Activated T-helper 1 cell treated with anti-CD3 and anti-CD28 coated beads, Interleukin-12 subunit alpha, Interleukin-12 subunit beta, Interleukin-2, Interleukin-4 antibody, amounts not matched to agents 30 ng/mL and 10 ng/mL and 1 ng/mL, durations not matched to agents 14 hours and 24 hours and 36 hours (primary cell): ENCODE results near the gene MGLL. TPM values are rescaled to one million over a fixed set of nuclear protein-coding genes. Genes with fewer than 3 reads are reported as not detected.

Experiments
- DNase-seq: peaks from one replicate; pipeline ENCODE4 v3.0.0; 2021; ENCODE audit warnings: low spot score
- H3K27ac Mint-ChIP-seq: one replicate; pipeline ENCODE4 v1.8.0; 2021; ENCODE audit warnings: mild to moderate bottlenecking, mixed read lengths
- H3K27me3 Mint-ChIP-seq: one replicate; pipeline ENCODE4 v1.8.0; 2022; ENCODE audit warnings: mild to moderate bottlenecking, moderate library complexity, mixed read lengths; ENCODE audit not compliant: insufficient read depth
- H3K36me3 Mint-ChIP-seq: one replicate; pipeline ENCODE4 v1.8.0; 2021; ENCODE audit warnings: low read depth, mixed read lengths
- H3K4me1 Mint-ChIP-seq: one replicate; pipeline ENCODE4 v1.8.0; 2021; ENCODE audit warnings: low read depth, mixed read lengths
- H3K4me3 Mint-ChIP-seq: one replicate; pipeline ENCODE4 v1.8.0; 2021; ENCODE audit warnings: mild to moderate bottlenecking, moderate library complexity, mixed read lengths
- H3K9me3 Mint-ChIP-seq: one replicate; pipeline ENCODE4 v1.8.0; 2021; ENCODE audit warnings: mixed read lengths
- intact Hi-C: fragments of 100-400 bp; cut with micrococcal nuclease; formaldehyde crosslinking; loops from one replicate; pipeline ENCODE4 v1.15.1; 2024
- total RNA-seq: library from RNA; stranded (reverse); gene quantifications from 2 replicates; pipeline ENCODE4 v1.2.3, GENCODE V29; 2022

Gene MGLL
- total RNA-seq, 1 donor from 2014 or later = 2.2 TPM

- Mint-ChIP-seq H3K36me3 (no peaks in the 10 kb centered on the region), H3K27me3 (peaks cover 24% of the 10 kb centered on the region), H3K9me3 (no peaks in the 10 kb centered on the region), H3K27ac (no peak overlapping the region), H3K4me1 (no peaks in the 10 kb centered on the region), H3K4me3 (no peak overlapping the region)
- no peak for DNase-seq
- intact Hi-C loops = no loop called here
Measured at GRCh38 chr3:127730171-127730570, 92.1 kb downstream of the MGLL start.

- H3K27ac Mint-ChIP-seq = no peak overlapping the region
- no peaks in the 10 kb centered on the region for H3K4me1 Mint-ChIP-seq
- H3K4me3 Mint-ChIP-seq = no peak overlapping the region
- H3K27me3 Mint-ChIP-seq = peaks cover 22% of the 10 kb centered on the region
- H3K36me3 Mint-ChIP-seq = no peaks in the 10 kb centered on the region
- no peaks in the 10 kb centered on the region for H3K9me3 Mint-ChIP-seq
- no peak for DNase-seq
- intact Hi-C loops = no loop called here
Measured at GRCh38 chr3:127729556-127730056, 92.7 kb downstream of the MGLL start.

GRCh38 chr3:127728417-127729015 lies 93.8 kb downstream of the MGLL start:
- H3K4me1 Mint-ChIP-seq = no peaks in the 10 kb centered on the region
- H3K9me3 Mint-ChIP-seq = no peaks in the 10 kb centered on the region
- H3K4me3 Mint-ChIP-seq = no peak overlapping the region
- no peaks in the 10 kb centered on the region for H3K36me3 Mint-ChIP-seq
- intact Hi-C loops = no loop called here
- no peak for DNase-seq
- H3K27ac Mint-ChIP-seq = no peak overlapping the region
- peaks cover 18% of the 10 kb centered on the region for H3K27me3 Mint-ChIP-seq

- no peak overlapping the region for H3K4me3 Mint-ChIP-seq
- peaks cover 18% of the 10 kb centered on the region for H3K27me3 Mint-ChIP-seq
- H3K36me3 Mint-ChIP-seq = no peaks in the 10 kb centered on the region
- H3K27ac Mint-ChIP-seq = no peak overlapping the region
- intact Hi-C loops = no loop called here
- no peaks in the 10 kb centered on the region for H3K9me3 Mint-ChIP-seq
- H3K4me1 Mint-ChIP-seq = no peaks in the 10 kb centered on the region
- DNase-seq = no peak
Measured at GRCh38 chr3:127726894-127727293, 95.4 kb downstream of the MGLL start.

- Mint-ChIP-seq H3K4me1 (no peaks in the 10 kb centered on the region), H3K27ac (no peak overlapping the region), H3K36me3 (no peaks in the 10 kb centered on the region), H3K4me3 (no peak overlapping the region), H3K9me3 (no peaks in the 10 kb centered on the region), H3K27me3 (peaks cover 9% of the 10 kb centered on the region)
- intact Hi-C loops = no loop called here
- no peak for DNase-seq
Measured at GRCh38 chr3:127723011-127723567, 99.2 kb downstream of the MGLL start.

GRCh38 chr3:127722091-127722784 lies 100.1 kb downstream of the MGLL start:
- Mint-ChIP-seq H3K36me3 (no peaks in the 10 kb centered on the region), H3K9me3 (no peaks in the 10 kb centered on the region), H3K4me1 (no peaks in the 10 kb centered on the region), H3K27me3 (peaks cover 9% of the 10 kb centered on the region), H3K27ac (no peak overlapping the region), H3K4me3 (no peak overlapping the region)
- intact Hi-C loops = no loop called here
- DNase-seq = no peak

- intact Hi-C loops = no loop called here
- Mint-ChIP-seq H3K27me3 (peaks cover 5% of the 10 kb centered on the region), H3K4me1 (no peaks in the 10 kb centered on the region), H3K27ac (no peak overlapping the region), H3K36me3 (no peaks in the 10 kb centered on the region), H3K4me3 (no peak overlapping the region), H3K9me3 (no peaks in the 10 kb centered on the region)
- DNase-seq = no peak
Measured at GRCh38 chr3:127720985-127721935, 101.1 kb downstream of the MGLL start.

GRCh38 chr3:127720161-127720823 lies 102.0 kb downstream of the MGLL start:
- intact Hi-C loops = no loop called here
- Mint-ChIP-seq H3K36me3 (no peaks in the 10 kb centered on the region), H3K27ac (no peak overlapping the region), H3K4me3 (no peak overlapping the region), H3K27me3 (peaks cover 1% of the 10 kb centered on the region), H3K4me1 (no peaks in the 10 kb centered on the region), H3K9me3 (no peaks in the 10 kb centered on the region)
- DNase-seq = no peak

GRCh38 chr3:127719369-127719768 lies 102.9 kb downstream of the MGLL start:
- no peak for DNase-seq
- Mint-ChIP-seq H3K9me3 (no peaks in the 10 kb centered on the region), H3K4me3 (no peak overlapping the region), H3K27me3 (no peaks in the 10 kb centered on the region), H3K27ac (no peak overlapping the region), H3K36me3 (no peaks in the 10 kb centered on the region), H3K4me1 (no peaks in the 10 kb centered on the region)
- intact Hi-C loops = no loop called here

- Mint-ChIP-seq H3K36me3 (no peaks in the 10 kb centered on the region), H3K9me3 (no peaks in the 10 kb centered on the region), H3K4me3 (no peak overlapping the region), H3K27ac (no peak overlapping the region), H3K4me1 (no peaks in the 10 kb centered on the region), H3K27me3 (peaks cover 1% of the 10 kb centered on the region)
- intact Hi-C loops = no loop called here
- no peak for DNase-seq
Measured at GRCh38 chr3:127718916-127719290, 103.4 kb downstream of the MGLL start.

GRCh38 chr3:127718245-127718915 lies 103.9 kb downstream of the MGLL start:
- Mint-ChIP-seq H3K36me3 (no peaks in the 10 kb centered on the region), H3K9me3 (no peaks in the 10 kb centered on the region), H3K27ac (no peak overlapping the region), H3K4me3 (no peak overlapping the region), H3K4me1 (no peaks in the 10 kb centered on the region), H3K27me3 (peaks cover 1% of the 10 kb centered on the region)
- DNase-seq = no peak
- intact Hi-C loops = no loop called here
